Measurements from ENCODE around the gene CROCC.
"Not testable (repeated sequence)": the region's sequence is repeated elsewhere in the genome, so short reads cannot be mapped to it uniquely, and the experiment has no call there.

The CROCC gene

GRCh38 chr1:16916036-16916880 is 5.5 kb upstream of the CROCC start:
- DNase-seq, result not testable (repeated sequence)

- no peak for DNase-seq
Observed at GRCh38 chr1:16918371-16918770, 3.4 kb upstream of the CROCC start.

- not testable (repeated sequence) for DNase-seq
Observed at GRCh38 chr1:16918936-16919665, 2.6 kb upstream of the CROCC start.

GRCh38 chr1:16920951-16921350 is 780 bp upstream of the CROCC start:
- DNase-seq, result no peak

GRCh38 chr1:16922466-16922865 is 735 bp downstream of the CROCC start:
- no peak for DNase-seq

- no peak for DNase-seq
Observed at GRCh38 chr1:16922885-16923431, 1.2 kb downstream of the CROCC start.

- no peak for DNase-seq
Observed at GRCh38 chr1:16924216-16924918, 2.6 kb downstream of the CROCC start.

- no peak for DNase-seq
Observed at GRCh38 chr1:16924919-16925477, 3.3 kb downstream of the CROCC start.

GRCh38 chr1:16925635-16926490 is 4.1 kb downstream of the CROCC start:
- no peak for DNase-seq

GRCh38 chr1:16926491-16927073 is 4.9 kb downstream of the CROCC start:
- no peak for DNase-seq

- no peak for DNase-seq
Observed at GRCh38 chr1:16927256-16927655, 5.5 kb downstream of the CROCC start.

- DNase-seq, result no peak
Observed at GRCh38 chr1:16927711-16928485, 6.2 kb downstream of the CROCC start.

- DNase-seq, result not testable (repeated sequence)
Observed at GRCh38 chr1:16929146-16930041, 7.7 kb downstream of the CROCC start.

GRCh38 chr1:16931206-16931934 is 9.6 kb downstream of the CROCC start:
- not testable (repeated sequence) for DNase-seq

GRCh38 chr1:16933945-16934344 is 12.2 kb downstream of the CROCC start:
- DNase-seq, result not testable (repeated sequence)

GRCh38 chr1:16936580-16936979 is 14.8 kb downstream of the CROCC start:
- DNase-seq, result not testable (repeated sequence)

- DNase-seq, result no peak
Observed at GRCh38 chr1:16938351-16939321, 16.9 kb downstream of the CROCC start.

All from stimulated activated CD4-positive, alpha-beta T cell treated with anti-CD3 and anti-CD28 coated beads, Interleukin-2, amount 100 ng/mL, for 24 hours (primary cell).